GM10266 (cell line): ENCODE measurements around the gene LRP6.
A peak's percentile ranks its signal among the peaks of the same experiment; 100 is the strongest.

ENCODE experiments used
- DNase-seq: peaks from one replicate; pipeline ENCODE4 v3.0.0; 2012; ENCODE audit errors: extremely low spot score
- CTCF ChIP-seq: IDR thresholded peaks from 2 replicates; pipeline ENCODE4 v1.5.1; 2012; ENCODE audit warnings: mild to moderate bottlenecking, low read depth; ENCODE audit not compliant: control insufficient read depth, insufficient read depth; ENCODE audit errors: missing control alignments

Gene LRP6

GRCh38 chr12:12202747-12203146 is 64.1 kb downstream of the LRP6 start:
- TF ChIP-seq CTCF, result no peak
- DNase-seq, result no peak

- TF ChIP-seq CTCF, result no peak
- no peak for DNase-seq
Observed at GRCh38 chr12:12202105-12202504, 64.7 kb downstream of the LRP6 start.

- TF ChIP-seq CTCF, result no peak
- DNase-seq, result peak; percentile 12
Observed at GRCh38 chr12:12201274-12201758, 65.5 kb downstream of the LRP6 start.

GRCh38 chr12:12200363-12200762 is 66.5 kb downstream of the LRP6 start:
- no peak for DNase-seq
- TF ChIP-seq CTCF, result no peak

- DNase-seq, result no peak
- TF ChIP-seq CTCF, result no peak
Observed at GRCh38 chr12:12198124-12198523, 68.7 kb downstream of the LRP6 start.

GRCh38 chr12:12197128-12197527 is 69.7 kb downstream of the LRP6 start:
- TF ChIP-seq CTCF, result no peak

GRCh38 chr12:12195516-12195915 is 71.3 kb downstream of the LRP6 start:
- DNase-seq, result no peak
- no peak for TF ChIP-seq CTCF

More at GRCh38 chr12:12197128-12197527, 69.7 kb downstream of the LRP6 start:
- no peak for DNase-seq
